ENCODE measurements around the gene TAF11L10. TPM values are rescaled to one million over a fixed set of nuclear protein-coding genes. Genes with fewer than 3 reads are reported as not detected.
"Not testable (repeated sequence)": the region's sequence is repeated elsewhere in the genome, so short reads cannot be mapped to it uniquely, and the experiment has no call there.

The TAF11L10 gene
- polyA plus RNA-seq (2013, experiment 1 of 2), result not detected
- not detected for polyA plus RNA-seq (2013, experiment 2 of 2)

- H3K4me3 ChIP-seq (ENCODE audit: low read length in 2 of 2); H3K14ac ChIP-seq (ENCODE audit: low read length); H3K18ac ChIP-seq (ENCODE audit: low read length); H3K79me1 ChIP-seq (ENCODE audit: low read depth, low read length); H3K36me3 ChIP-seq (replicated peaks in 1 of 2; ENCODE audit: control insufficient read depth in 2 of 2, insufficient read depth in 2 of 2, low read length in 2 of 2); H4K8ac ChIP-seq (ENCODE audit: low read depth, low read length); H2AK5ac ChIP-seq (ENCODE audit: low read depth, low read length); H3K23ac ChIP-seq (ENCODE audit: low read depth, low read length, poor library complexity); H2BK15ac ChIP-seq (ENCODE audit: low read length); H2BK120ac ChIP-seq (ENCODE audit: low read depth, low read length); H3K9me3 ChIP-seq (replicated peaks in 1 of 2; ENCODE audit: control insufficient read depth in 2 of 2, insufficient read depth in 1 of 2, low read depth in 1 of 2, low read length in 2 of 2); H3K4me2 ChIP-seq (ENCODE audit: insufficient read depth, low read length, poor library complexity, severe bottlenecking); H3K27me3 ChIP-seq (ENCODE audit: control insufficient read depth in 3 of 3, insufficient read depth in 3 of 3, low read depth in 1 of 3, low read length in 3 of 3); H3K27ac ChIP-seq (replicated peaks; ENCODE audit: low read length); H3K4me1 ChIP-seq (ENCODE audit: control insufficient read depth in 2 of 2, insufficient read depth in 1 of 2, low read depth in 1 of 2, low read length in 2 of 2); H2BK12ac ChIP-seq (ENCODE audit: low read length); H3K4ac ChIP-seq (ENCODE audit: low read length); DNase-seq (ENCODE audit: low spot score); H2BK5ac ChIP-seq (ENCODE audit: low read length); H3K9ac ChIP-seq (ENCODE audit: low read depth, low read length, poor library complexity); H2AFZ ChIP-seq (ENCODE audit: low read length); H4K91ac ChIP-seq (ENCODE audit: low read depth, low read length, poor library complexity): not testable (repeated sequence)
- no CpG with 5 or more reads among the region's 15 CpGs for WGBS, 2 donors (ENCODE audit: extremely low coverage in 2 of 2, insufficient read length in 2 of 2, insufficient replicate concordance in 1 of 2)
Measured at GRCh38 chr5:17597728-17598127, at the start of gene TAF11L10. Gene TAF11L10 (minus strand): TSS chr5:17597828.

GRCh38 chr5:17634160-17634559 lies 36.5 kb upstream of the TAF11L10 start, which contains the start of gene TAF11L14:
Gene TAF11L14 (plus strand): TSS chr5:17634460.
- no peaks in the 10 kb centered on the region for H3K79me1 ChIP-seq (ENCODE audit: low read depth, low read length)
- H3K4me1 ChIP-seq (ENCODE audit: control insufficient read depth in 2 of 2, insufficient read depth in 1 of 2, low read depth in 1 of 2, low read length in 2 of 2), result no peaks in the 10 kb centered on the region
- no peak within 1 kb of the TSS for H2BK5ac ChIP-seq (ENCODE audit: low read length)
- no peaks in the 10 kb centered on the region for H3K36me3 ChIP-seq (replicated peaks in 1 of 2; ENCODE audit: control insufficient read depth in 2 of 2, insufficient read depth in 2 of 2, low read length in 2 of 2)
- no peak within 1 kb of the TSS for H3K23ac ChIP-seq (ENCODE audit: low read depth, low read length, poor library complexity)
- no peak within 1 kb of the TSS for H4K91ac ChIP-seq (ENCODE audit: low read depth, low read length, poor library complexity)
- H2AK5ac ChIP-seq (ENCODE audit: low read depth, low read length), result no peak within 1 kb of the TSS
- no peaks in the 10 kb centered on the region for H3K9me3 ChIP-seq (replicated peaks in 1 of 2; ENCODE audit: control insufficient read depth in 2 of 2, insufficient read depth in 1 of 2, low read depth in 1 of 2, low read length in 2 of 2)
- WGBS, 2 donors (ENCODE audit: extremely low coverage in 2 of 2, insufficient read length in 2 of 2, insufficient replicate concordance in 1 of 2), result no CpG with 5 or more reads among the region's 5 CpGs
- H3K14ac ChIP-seq (ENCODE audit: low read length), result no peak within 1 kb of the TSS
- no peak within 1 kb of the TSS for H2BK12ac ChIP-seq (ENCODE audit: low read length)
- no peak within 1 kb of the TSS for H2AFZ ChIP-seq (ENCODE audit: low read length)
- H4K8ac ChIP-seq (ENCODE audit: low read depth, low read length), result no peak within 1 kb of the TSS
- no peak within 1 kb of the TSS for H2BK120ac ChIP-seq (ENCODE audit: low read depth, low read length)
- H3K9ac ChIP-seq (ENCODE audit: low read depth, low read length, poor library complexity), result no peak within 1 kb of the TSS
- no peak within 1 kb of the TSS for H3K4ac ChIP-seq (ENCODE audit: low read length)
- H3K4me3 ChIP-seq (ENCODE audit: low read length in 2 of 2), result no peak within 1 kb of the TSS
- H3K18ac ChIP-seq (ENCODE audit: low read length), result no peak within 1 kb of the TSS
- no peak for DNase-seq (ENCODE audit: low spot score)
- no peak within 1 kb of the TSS for H3K27ac ChIP-seq (replicated peaks; ENCODE audit: low read length)
- H2BK15ac ChIP-seq (ENCODE audit: low read length), result no peak within 1 kb of the TSS
- H3K27me3 ChIP-seq (ENCODE audit: control insufficient read depth in 3 of 3, insufficient read depth in 3 of 3, low read depth in 1 of 3, low read length in 3 of 3), result no peaks in the 10 kb centered on the region
- H3K4me2 ChIP-seq (ENCODE audit: insufficient read depth, low read length, poor library complexity, severe bottlenecking), result no peak within 1 kb of the TSS

GRCh38 chr5:17631788-17632187 lies 34.2 kb upstream of the TAF11L10 start, which contains the start of gene TAF11L13:
Gene TAF11L13 (plus strand): TSS chr5:17632088.
- not testable (repeated sequence) for H3K4me2 ChIP-seq (ENCODE audit: insufficient read depth, low read length, poor library complexity, severe bottlenecking)

GRCh38 chr5:17625686-17626085 lies 28.1 kb upstream of the TAF11L10 start:
- Histone ChIP-seq H2BK12ac (ENCODE audit: low read length) (no peak overlapping the region), H4K8ac (ENCODE audit: low read depth, low read length) (no peak overlapping the region), H3K4me3 (ENCODE audit: low read length in 2 of 2) (no peak overlapping the region), H3K23ac (ENCODE audit: low read depth, low read length, poor library complexity) (no peak overlapping the region), H3K27me3 (ENCODE audit: control insufficient read depth in 3 of 3, insufficient read depth in 3 of 3, low read depth in 1 of 3, low read length in 3 of 3) (no peaks in the 10 kb centered on the region), H3K36me3 (replicated peaks in 1 of 2; ENCODE audit: control insufficient read depth in 2 of 2, insufficient read depth in 2 of 2, low read length in 2 of 2) (no peaks in the 10 kb centered on the region), H3K9me3 (replicated peaks in 1 of 2; ENCODE audit: control insufficient read depth in 2 of 2, insufficient read depth in 1 of 2, low read depth in 1 of 2, low read length in 2 of 2) (no peaks in the 10 kb centered on the region), H3K9ac (ENCODE audit: low read depth, low read length, poor library complexity) (no peak overlapping the region), H3K4me1 (ENCODE audit: control insufficient read depth in 2 of 2, insufficient read depth in 1 of 2, low read depth in 1 of 2, low read length in 2 of 2) (no peaks in the 10 kb centered on the region), H2AFZ (ENCODE audit: low read length) (no peak overlapping the region), H2BK120ac (ENCODE audit: low read depth, low read length) (no peak overlapping the region), H2BK15ac (ENCODE audit: low read length) (no peak overlapping the region), H2AK5ac (ENCODE audit: low read depth, low read length) (no peak overlapping the region), H3K4me2 (ENCODE audit: insufficient read depth, low read length, poor library complexity, severe bottlenecking) (no peak overlapping the region), H3K18ac (ENCODE audit: low read length) (peak overlapping the region; percentile 72), H4K91ac (ENCODE audit: low read depth, low read length, poor library complexity) (no peak overlapping the region), H3K79me1 (ENCODE audit: low read depth, low read length) (no peaks in the 10 kb centered on the region), H3K4ac (ENCODE audit: low read length) (no peak overlapping the region), H3K14ac (ENCODE audit: low read length) (no peak overlapping the region), H3K27ac (replicated peaks; ENCODE audit: low read length) (no peak overlapping the region), H2BK5ac (ENCODE audit: low read length) (no peak overlapping the region)
- WGBS, 2 donors (ENCODE audit: extremely low coverage in 2 of 2, insufficient read length in 2 of 2, insufficient replicate concordance in 1 of 2), result no CpG with 5 or more reads among the region's 11 CpGs
- DNase-seq (ENCODE audit: low spot score), result no peak

More at GRCh38 chr5:17631788-17632187, 34.2 kb upstream of the TAF11L10 start, which contains the start of gene TAF11L13:
- not testable (repeated sequence) for H4K91ac ChIP-seq (ENCODE audit: low read depth, low read length, poor library complexity); H3K4me1 ChIP-seq (ENCODE audit: control insufficient read depth in 2 of 2, insufficient read depth in 1 of 2, low read depth in 1 of 2, low read length in 2 of 2); H3K4me3 ChIP-seq (ENCODE audit: low read length in 2 of 2); H3K18ac ChIP-seq (ENCODE audit: low read length); H3K79me1 ChIP-seq (ENCODE audit: low read depth, low read length); H3K9ac ChIP-seq (ENCODE audit: low read depth, low read length, poor library complexity); H3K9me3 ChIP-seq (replicated peaks in 1 of 2; ENCODE audit: control insufficient read depth in 2 of 2, insufficient read depth in 1 of 2, low read depth in 1 of 2, low read length in 2 of 2); H3K27ac ChIP-seq (replicated peaks; ENCODE audit: low read length); H2BK15ac ChIP-seq (ENCODE audit: low read length); H3K4ac ChIP-seq (ENCODE audit: low read length); H2AK5ac ChIP-seq (ENCODE audit: low read depth, low read length); H2BK5ac ChIP-seq (ENCODE audit: low read length); H3K23ac ChIP-seq (ENCODE audit: low read depth, low read length, poor library complexity); H2AFZ ChIP-seq (ENCODE audit: low read length); H3K36me3 ChIP-seq (replicated peaks in 1 of 2; ENCODE audit: control insufficient read depth in 2 of 2, insufficient read depth in 2 of 2, low read length in 2 of 2); H2BK12ac ChIP-seq (ENCODE audit: low read length); H3K27me3 ChIP-seq (ENCODE audit: control insufficient read depth in 3 of 3, insufficient read depth in 3 of 3, low read depth in 1 of 3, low read length in 3 of 3); H4K8ac ChIP-seq (ENCODE audit: low read depth, low read length); H3K14ac ChIP-seq (ENCODE audit: low read length); H2BK120ac ChIP-seq (ENCODE audit: low read depth, low read length); DNase-seq (ENCODE audit: low spot score)
- no CpG with 5 or more reads among the region's 12 CpGs for WGBS, 2 donors (ENCODE audit: extremely low coverage in 2 of 2, insufficient read length in 2 of 2, insufficient replicate concordance in 1 of 2)

All from neuronal stem cell (in vitro differentiated cells).